ENCODE measurements around the gene DENND1A. TPM values are rescaled to one million over a fixed set of nuclear protein-coding genes. Genes with fewer than 3 reads are reported as not detected.

The DENND1A gene
- polyA plus RNA-seq, 1 donor = 16.7 TPM

Other genes starting within 250 kb of the DENND1A start
- gene LHX2, start 81.6 kb upstream of the DENND1A start, polyA plus RNA-seq (ENCODE audit: insufficient read length) = 2.0 TPM

Measured in hindlimb muscle (tissue), 1 donor.